KMS-11 (cell line): Measurements from ENCODE around the gene ZNF248.

Experiments used
- H2AFZ ChIP-seq: fragments of 200-600 bp; sonication (generic); 2 replicates; pipeline ENCODE4 v1.6.1; 2016; ENCODE audit warnings: antibody characterized with exemption, mixed run types, low read depth
- H3K27ac ChIP-seq: fragments of 200-600 bp; sonication (generic); 2 replicates; pipeline ENCODE4 v1.6.1; 2016; ENCODE audit warnings: mild to moderate bottlenecking, mixed run types
- H3K27me3 ChIP-seq: fragments of 200-600 bp; sonication (generic); 2 replicates; pipeline ENCODE4 v1.6.1; 2017; ENCODE audit warnings: mild to moderate bottlenecking, low read depth, mixed run types, moderate library complexity; ENCODE audit not compliant: insufficient read depth
- H3K36me3 ChIP-seq: fragments of 200-600 bp; sonication (generic); 2 replicates; pipeline ENCODE4 v1.6.1; 2017; ENCODE audit warnings: mild to moderate bottlenecking, mixed run types; ENCODE audit not compliant: insufficient read depth
- H3K4me1 ChIP-seq: fragments of 200-600 bp; sonication (generic); 2 replicates; pipeline ENCODE4 v1.6.1; 2016; ENCODE audit warnings: mild to moderate bottlenecking, low read depth, mixed run types; ENCODE audit not compliant: poor library complexity, severe bottlenecking
- H3K4me2 ChIP-seq: fragments of 200-600 bp; sonication (generic); 2 replicates; pipeline ENCODE4 v1.7.0; 2016; ENCODE audit warnings: mild to moderate bottlenecking, mixed run types
- H3K4me3 ChIP-seq: fragments of 200-600 bp; sonication (generic); IDR thresholded peaks from 2 replicates; pipeline ENCODE4 v1.6.1; 2017; ENCODE audit warnings: low read depth, low read length, mixed read lengths; ENCODE audit not compliant: insufficient read depth
- H3K79me2 ChIP-seq: fragments of 200-600 bp; sonication (generic); 2 replicates; pipeline ENCODE4 v1.6.1; 2016; ENCODE audit warnings: low read depth, mixed run types; ENCODE audit not compliant: insufficient read depth
- H3K9ac ChIP-seq: fragments of 200-600 bp; sonication (generic); 2 replicates; pipeline ENCODE4 v1.6.1; 2016; ENCODE audit warnings: mild to moderate bottlenecking, mixed run types
- H4K20me1 ChIP-seq: fragments of 200-600 bp; sonication (generic); 2 replicates; pipeline ENCODE4 v1.6.1; 2016; ENCODE audit warnings: mild to moderate bottlenecking, mixed run types; ENCODE audit not compliant: insufficient read depth
- CTCF ChIP-seq: fragments of 200-600 bp; sonication (generic); conservative IDR thresholded peaks from 2 replicates; pipeline ENCODE4 v1.6.1; 2017; ENCODE audit warnings: low read depth, mild to moderate bottlenecking, antibody characterized with exemption, low read length, moderate library complexity, mixed read lengths

The ZNF248 gene

GRCh38 chr10:37803269-37803668 lies 54.1 kb downstream of the ZNF248 start:
- no peak for TF ChIP-seq CTCF
- Histone ChIP-seq H3K27ac (no peak overlapping the region), H3K4me1 (no peaks in the 10 kb centered on the region), H3K36me3 (no peaks in the 10 kb centered on the region; the same call in 1 of the 2 replicates), H3K9ac (no peak overlapping the region), H3K4me3 (no peak overlapping the region), H4K20me1 (no peaks in the 10 kb centered on the region), H2AFZ (no peak overlapping the region), H3K27me3 (no peaks in the 10 kb centered on the region), H3K4me2 (no peak overlapping the region), H3K79me2 (no peaks in the 10 kb centered on the region)

GRCh38 chr10:37801557-37801956 lies 55.9 kb downstream of the ZNF248 start:
- no peak overlapping the region for H3K9ac ChIP-seq
- H3K4me1 ChIP-seq = no peaks in the 10 kb centered on the region

GRCh38 chr10:37794305-37794976 lies 63.0 kb downstream of the ZNF248 start:
- Histone ChIP-seq H3K4me2 (no peak overlapping the region), H3K4me1 (no peaks in the 10 kb centered on the region), H3K79me2 (no peaks in the 10 kb centered on the region), H4K20me1 (no peaks in the 10 kb centered on the region), H3K9ac (no peak overlapping the region), H3K4me3 (no peak overlapping the region), H3K27ac (no peak overlapping the region), H2AFZ (no peak overlapping the region), H3K36me3 (no peaks in the 10 kb centered on the region), H3K27me3 (no peaks in the 10 kb centered on the region)
- no peak for TF ChIP-seq CTCF

More at GRCh38 chr10:37801557-37801956, 55.9 kb downstream of the ZNF248 start:
- Histone ChIP-seq H4K20me1 (no peaks in the 10 kb centered on the region), H3K4me2 (no peak overlapping the region), H3K79me2 (no peaks in the 10 kb centered on the region), H2AFZ (no peak overlapping the region), H3K4me3 (no peak overlapping the region), H3K36me3 (no peaks in the 10 kb centered on the region; the same call in 1 of the 2 replicates), H3K27me3 (no peaks in the 10 kb centered on the region), H3K27ac (no peak overlapping the region)
- TF ChIP-seq CTCF = no peak

- no peak for TF ChIP-seq CTCF
- Histone ChIP-seq H3K79me2 (no peaks in the 10 kb centered on the region), H3K4me1 (no peaks in the 10 kb centered on the region), H4K20me1 (no peaks in the 10 kb centered on the region), H3K4me3 (no peak overlapping the region), H2AFZ (no peak overlapping the region), H3K9ac (no peak overlapping the region), H3K27me3 (no peaks in the 10 kb centered on the region), H3K27ac (no peak overlapping the region), H3K36me3 (no peaks in the 10 kb centered on the region), H3K4me2 (no peak overlapping the region)
Measured at GRCh38 chr10:37789590-37789989, 67.8 kb downstream of the ZNF248 start.
